MM.1S (cell line): Measurements from ENCODE around the gene ZNF581.

Experiments
- DNase-seq: peaks from one replicate; pipeline ENCODE4 v3.0.0-alpha.2; 2015
- H2AFZ ChIP-seq: fragments of 300-600 bp; sonication (generic); 2 replicates; pipeline ENCODE4 v1.6.0; 2016; ENCODE audit warnings: antibody characterized with exemption, low read length
- H3F3A ChIP-seq: fragments of 300-600 bp; sonication (generic); 2 replicates; pipeline ENCODE4 v1.6.1; 2016; ENCODE audit warnings: mild to moderate bottlenecking, antibody characterized with exemption, low read length, moderate library complexity, mixed read lengths; ENCODE audit not compliant: insufficient read depth
- H3K27ac ChIP-seq: fragments of 300-600 bp; sonication (generic); 2 replicates; pipeline ENCODE4 v1.5.1; 2016; ENCODE audit warnings: mild to moderate bottlenecking, low read length
- H3K27me3 ChIP-seq: fragments of 300-600 bp; sonication (generic); replicated peaks from 2 replicates; pipeline ENCODE4 v1.6.0; 2016; ENCODE audit warnings: low read length; ENCODE audit not compliant: insufficient read depth
- H3K36me3 ChIP-seq: fragments of 300-600 bp; sonication (generic); replicated peaks from 2 replicates; pipeline ENCODE4 v1.6.1; 2016; ENCODE audit warnings: mild to moderate bottlenecking, low read length, mixed read lengths; ENCODE audit not compliant: insufficient read depth
- H3K4me1 ChIP-seq: fragments of 300-600 bp; sonication (generic); 2 replicates; pipeline ENCODE4 v1.6.1; 2016; ENCODE audit warnings: low read length, mixed read lengths
- H3K4me2 ChIP-seq: fragments of 300-600 bp; sonication (generic); 2 replicates; pipeline ENCODE4 v1.6.0; 2016; ENCODE audit warnings: low read depth, low read length
- H3K4me3 ChIP-seq: fragments of 300-600 bp; sonication (generic); 2 replicates; pipeline ENCODE4 v1.5.1; 2016; ENCODE audit warnings: low read length, mixed read lengths
- H3K79me2 ChIP-seq: fragments of 300-600 bp; sonication (generic); 2 replicates; pipeline ENCODE4 v1.6.1; 2016; ENCODE audit warnings: mixed run types, low read length, mixed read lengths
- H3K9ac ChIP-seq: fragments of 300-600 bp; sonication (generic); 2 replicates; pipeline ENCODE4 v1.6.1; 2016; ENCODE audit warnings: low read length, mixed read lengths
- H3K9me2 ChIP-seq: fragments of 300-600 bp; sonication (generic); replicated peaks from 2 replicates; pipeline ENCODE4 v1.6.1; 2016; ENCODE audit warnings: mild to moderate bottlenecking, low read length, mixed read lengths; ENCODE audit not compliant: insufficient read depth
- H3K9me3 ChIP-seq: fragments of 300-600 bp; sonication (generic); replicated peaks from 2 replicates; pipeline ENCODE4 v1.6.1; 2016; ENCODE audit warnings: mild to moderate bottlenecking, low read length, mixed read lengths; ENCODE audit not compliant: insufficient read depth
- H4K20me1 ChIP-seq: fragments of 300-600 bp; sonication (generic); 2 replicates; pipeline ENCODE4 v1.6.1; 2016; ENCODE audit warnings: mild to moderate bottlenecking, low read length, moderate library complexity, mixed read lengths; ENCODE audit not compliant: insufficient read depth
- CTCF ChIP-seq: fragments of 300-600 bp; sonication (generic); IDR thresholded peaks from 2 replicates; pipeline ENCODE4 v1.5.1; 2016; ENCODE audit warnings: antibody characterized with exemption, low read length, mixed read lengths
- EZH2 ChIP-seq: fragments of 300-600 bp; sonication (generic); optimal IDR thresholded peaks from 2 replicates; pipeline ENCODE3; 2017; ENCODE audit warnings: low read depth, mild to moderate bottlenecking, antibody characterized with exemption, low read length, mixed read lengths
- EZH2phosphoT487 ChIP-seq: fragments of 300-600 bp; sonication (generic); IDR thresholded peaks from 2 replicates; pipeline ENCODE4 v1.6.1; 2018; ENCODE audit warnings: antibody characterized with exemption, low read length

ZNF581 gene

GRCh38 chr19:55613930-55614710 is 29.3 kb upstream of the ZNF581 start:
- TF ChIP-seq EZH2phosphoT487 (no peak), CTCF (no peak), EZH2 (no peak)
- no peak overlapping the region for H3K27ac ChIP-seq
- H3K9ac ChIP-seq = no peak overlapping the region
- no peaks in the 10 kb centered on the region for H4K20me1 ChIP-seq
- no peaks in the 10 kb centered on the region for H3K9me2 ChIP-seq
- H2AFZ ChIP-seq = no peak overlapping the region
- H3K79me2 ChIP-seq = peaks cover 23% of the 10 kb centered on the region
- DNase-seq = no peak
- H3K4me3 ChIP-seq = no peak overlapping the region
- no peaks in the 10 kb centered on the region for H3F3A ChIP-seq
- no peak overlapping the region for H3K4me2 ChIP-seq
- no peaks in the 10 kb centered on the region for H3K9me3 ChIP-seq
- no peaks in the 10 kb centered on the region for H3K36me3 ChIP-seq
- no peaks in the 10 kb centered on the region for H3K4me1 ChIP-seq
- no peaks in the 10 kb centered on the region for H3K27me3 ChIP-seq

DNA sequence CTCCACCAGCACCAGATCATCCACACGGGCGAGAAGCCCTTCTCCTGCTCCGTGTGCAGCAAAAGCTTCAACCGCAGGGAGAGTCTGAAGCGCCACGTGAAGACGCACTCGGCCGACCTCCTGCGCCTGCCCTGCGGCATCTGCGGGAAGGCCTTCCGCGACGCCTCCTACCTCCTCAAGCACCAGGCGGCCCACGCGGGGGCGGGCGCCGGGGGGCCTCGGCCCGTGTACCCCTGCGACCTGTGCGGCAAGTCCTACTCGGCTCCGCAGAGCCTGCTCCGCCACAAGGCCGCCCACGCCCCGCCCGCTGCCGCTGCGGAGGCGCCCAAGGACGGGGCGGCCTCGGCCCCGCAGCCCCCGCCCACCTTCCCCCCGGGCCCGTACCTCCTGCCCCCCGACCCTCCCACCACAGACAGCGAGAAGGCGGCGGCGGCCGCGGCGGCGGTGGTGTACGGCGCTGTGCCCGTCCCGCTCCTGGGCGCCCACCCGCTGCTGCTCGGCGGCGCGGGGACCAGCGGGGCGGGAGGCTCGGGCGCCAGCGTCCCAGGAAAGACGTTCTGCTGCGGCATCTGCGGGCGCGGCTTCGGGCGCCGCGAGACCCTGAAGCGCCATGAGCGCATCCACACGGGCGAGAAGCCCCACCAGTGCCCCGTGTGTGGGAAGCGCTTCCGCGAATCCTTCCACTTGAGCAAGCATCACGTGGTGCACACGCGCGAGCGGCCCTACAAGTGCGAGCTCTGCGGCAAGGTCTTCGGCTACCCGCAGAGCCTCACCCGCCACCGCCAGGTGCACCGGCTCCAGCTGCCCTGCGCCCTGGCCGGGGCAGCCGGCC is 28.5 kb upstream of the ZNF581 start:
- DNase-seq = no peak
- no peak overlapping the region for H3K9ac ChIP-seq
- no peak overlapping the region for H3K27ac ChIP-seq
- H3K9me2 ChIP-seq = no peaks in the 10 kb centered on the region
- no peak overlapping the region for H3K4me3 ChIP-seq
- H3K27me3 ChIP-seq = no peaks in the 10 kb centered on the region
- H2AFZ ChIP-seq = no peak overlapping the region
- H4K20me1 ChIP-seq = no peaks in the 10 kb centered on the region
- no peaks in the 10 kb centered on the region for H3K4me1 ChIP-seq
- TF ChIP-seq EZH2 = no peak
- TF ChIP-seq EZH2phosphoT487 = no peak
- TF ChIP-seq CTCF = no peak
- H3F3A ChIP-seq = no peaks in the 10 kb centered on the region
- H3K36me3 ChIP-seq = no peaks in the 10 kb centered on the region
- H3K4me2 ChIP-seq = no peak overlapping the region
- H3K79me2 ChIP-seq = peaks cover 17% of the 10 kb centered on the region; the same call in 1 of the 2 replicates
- no peaks in the 10 kb centered on the region for H3K9me3 ChIP-seq

DNA sequence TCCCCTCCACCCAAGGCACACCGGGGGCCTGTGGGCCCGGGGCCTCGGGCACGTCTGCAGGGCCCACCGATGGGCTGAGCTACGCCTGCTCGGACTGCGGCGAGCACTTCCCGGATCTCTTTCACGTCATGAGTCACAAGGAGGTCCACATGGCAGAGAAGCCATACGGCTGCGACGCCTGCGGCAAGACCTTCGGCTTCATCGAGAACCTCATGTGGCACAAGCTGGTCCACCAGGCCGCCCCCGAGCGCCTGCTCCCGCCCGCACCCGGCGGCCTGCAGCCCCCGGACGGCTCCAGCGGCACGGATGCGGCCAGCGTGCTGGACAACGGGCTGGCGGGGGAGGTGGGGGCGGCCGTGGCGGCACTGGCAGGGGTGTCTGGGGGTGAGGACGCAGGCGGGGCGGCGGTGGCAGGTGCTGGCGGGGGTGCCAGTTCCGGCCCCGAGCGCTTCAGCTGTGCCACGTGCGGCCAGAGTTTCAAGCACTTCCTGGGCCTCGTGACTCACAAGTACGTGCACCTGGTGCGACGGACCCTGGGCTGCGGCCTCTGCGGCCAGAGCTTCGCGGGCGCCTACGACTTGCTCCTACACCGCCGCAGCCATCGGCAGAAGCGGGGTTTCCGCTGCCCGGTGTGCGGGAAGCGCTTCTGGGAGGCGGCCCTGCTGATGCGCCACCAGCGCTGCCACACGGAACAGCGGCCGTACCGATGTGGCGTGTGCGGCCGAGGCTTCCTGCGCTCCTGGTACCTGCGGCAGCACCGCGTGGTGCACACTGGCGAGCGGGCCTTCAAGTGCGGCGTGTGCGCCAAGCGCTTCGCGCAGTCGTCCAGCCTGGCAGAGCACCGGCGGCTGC is 27.7 kb upstream of the ZNF581 start:
- Histone ChIP-seq H3K9me2 (no peaks in the 10 kb centered on the region), H4K20me1 (no peaks in the 10 kb centered on the region), H3K4me2 (no peak overlapping the region), H3K36me3 (no peaks in the 10 kb centered on the region), H3F3A (no peaks in the 10 kb centered on the region), H3K9me3 (no peaks in the 10 kb centered on the region), H3K27ac (no peak overlapping the region), H3K4me1 (no peaks in the 10 kb centered on the region), H3K27me3 (no peaks in the 10 kb centered on the region), H3K79me2 (peaks cover 14% of the 10 kb centered on the region; the same call in 1 of the 2 replicates), H3K9ac (no peak overlapping the region), H2AFZ (no peak overlapping the region), H3K4me3 (no peak overlapping the region)
- TF ChIP-seq EZH2phosphoT487 (no peak), EZH2 (no peak), CTCF (no peak)
- DNase-seq = no peak
